ENCODE results near the gene PTGES. TPM values are rescaled to one million over a fixed set of nuclear protein-coding genes. Genes with fewer than 3 reads are reported as not detected.

PTGES gene
- total and polyA plus RNA-seq, 8 donors = 3.2 to 9.8 (median 6.1) TPM

GRCh38 chr9:129773262-129774048 is 20.6 kb upstream of the PTGES start:
- H3K27ac ChIP-seq = peak overlapping the region in 1 of 2 donors; percentile 74
- DNase-seq (peak in 2 of 4 donors; percentile 78 to 87), ATAC-seq (peak; percentile 56)
- H3K4me3 ChIP-seq = no peak overlapping the region
- H3K4me1 ChIP-seq = peaks cover 0 to 54% of the 10 kb centered on the region in 2 donors
- TF ChIP-seq, protein P1, sequence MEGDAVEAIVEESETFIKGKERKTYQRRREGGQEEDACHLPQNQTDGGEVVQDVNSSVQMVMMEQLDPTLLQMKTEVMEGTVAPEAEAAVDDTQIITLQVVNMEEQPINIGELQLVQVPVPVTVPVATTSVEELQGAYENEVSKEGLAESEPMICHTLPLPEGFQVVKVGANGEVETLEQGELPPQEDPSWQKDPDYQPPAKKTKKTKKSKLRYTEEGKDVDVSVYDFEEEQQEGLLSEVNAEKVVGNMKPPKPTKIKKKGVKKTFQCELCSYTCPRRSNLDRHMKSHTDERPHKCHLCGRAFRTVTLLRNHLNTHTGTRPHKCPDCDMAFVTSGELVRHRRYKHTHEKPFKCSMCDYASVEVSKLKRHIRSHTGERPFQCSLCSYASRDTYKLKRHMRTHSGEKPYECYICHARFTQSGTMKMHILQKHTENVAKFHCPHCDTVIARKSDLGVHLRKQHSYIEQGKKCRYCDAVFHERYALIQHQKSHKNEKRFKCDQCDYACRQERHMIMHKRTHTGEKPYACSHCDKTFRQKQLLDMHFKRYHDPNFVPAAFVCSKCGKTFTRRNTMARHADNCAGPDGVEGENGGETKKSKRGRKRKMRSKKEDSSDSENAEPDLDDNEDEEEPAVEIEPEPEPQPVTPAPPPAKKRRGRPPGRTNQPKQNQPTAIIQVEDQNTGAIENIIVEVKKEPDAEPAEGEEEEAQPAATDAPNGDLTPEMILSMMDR (IDR thresholded peaks at IDR 0.05) = no peak
- intact Hi-C loops (cut with DNase I) = no loop called here
- H3K9me3 ChIP-seq = no peaks in the 10 kb centered on the region
- H3K27me3 ChIP-seq = no peaks in the 10 kb centered on the region
- H3K36me3 ChIP-seq = no peaks in the 10 kb centered on the region

DNA sequence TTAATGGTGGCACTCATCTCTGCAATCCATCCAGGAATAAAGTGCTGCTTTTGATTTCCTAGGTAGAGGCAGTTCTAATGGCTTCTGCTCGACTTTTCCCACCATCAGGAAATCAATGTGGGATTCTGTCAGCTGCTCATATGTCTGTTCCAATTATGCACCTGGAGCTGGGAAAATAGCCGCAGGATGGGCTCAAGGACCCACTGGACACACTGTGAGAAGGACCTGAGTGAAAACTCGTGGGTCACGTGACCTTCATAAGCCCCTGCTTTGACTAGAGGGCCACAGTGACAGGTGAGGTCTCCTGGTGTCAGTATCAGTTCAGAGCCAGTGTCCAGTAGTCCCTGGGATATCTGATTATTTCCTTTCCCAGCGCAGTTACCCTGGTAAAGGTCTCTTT is 17.9 kb upstream of the PTGES start:
- intact Hi-C loops (cut with DNase I) = no loop called here
- no peak overlapping the region for H3K4me3 ChIP-seq
- no peak for ATAC-seq
- peaks cover 0 to 31% of the 10 kb centered on the region in 2 donors for H3K4me1 ChIP-seq
- TF ChIP-seq, protein P1 (IDR thresholded peaks at IDR 0.05) = no peak
- no peaks in the 10 kb centered on the region for H3K27me3 ChIP-seq
- no peaks in the 10 kb centered on the region for H3K36me3 ChIP-seq
- H3K9me3 ChIP-seq = no peaks in the 10 kb centered on the region
- no peak for DNase-seq
- H3K27ac ChIP-seq = no peak overlapping the region

DNA sequence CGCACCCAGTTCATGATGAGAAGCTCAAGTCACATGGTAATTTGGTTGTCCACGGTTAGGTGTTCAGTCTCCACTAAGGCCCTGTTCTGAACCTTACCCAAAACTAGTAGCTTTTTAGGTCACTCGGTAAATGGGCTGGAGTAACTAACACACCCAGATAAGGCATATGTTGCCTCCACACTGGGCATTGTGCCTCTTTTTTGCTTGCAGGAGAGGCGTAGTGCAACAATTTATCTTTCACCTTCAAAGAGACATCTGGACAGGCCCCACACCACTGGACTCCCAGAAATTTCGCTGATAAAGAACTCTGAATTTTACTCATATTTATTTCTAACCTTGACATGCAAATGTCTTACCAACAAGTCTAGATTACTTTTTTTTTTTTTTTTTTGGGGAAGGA is 16.8 kb upstream of the PTGES start:
- TF ChIP-seq, protein P1 (IDR thresholded peaks at IDR 0.05) = no peak
- H3K27me3 ChIP-seq = no peaks in the 10 kb centered on the region
- DNase-seq (no peak), ATAC-seq (no peak)
- H3K4me1 ChIP-seq = peaks cover 0 to 21% of the 10 kb centered on the region in 2 donors
- no peaks in the 10 kb centered on the region for H3K36me3 ChIP-seq
- no peak overlapping the region for H3K27ac ChIP-seq
- intact Hi-C loops (cut with DNase I) = no loop called here
- H3K4me3 ChIP-seq = no peak overlapping the region
- H3K9me3 ChIP-seq = no peaks in the 10 kb centered on the region

DNA sequence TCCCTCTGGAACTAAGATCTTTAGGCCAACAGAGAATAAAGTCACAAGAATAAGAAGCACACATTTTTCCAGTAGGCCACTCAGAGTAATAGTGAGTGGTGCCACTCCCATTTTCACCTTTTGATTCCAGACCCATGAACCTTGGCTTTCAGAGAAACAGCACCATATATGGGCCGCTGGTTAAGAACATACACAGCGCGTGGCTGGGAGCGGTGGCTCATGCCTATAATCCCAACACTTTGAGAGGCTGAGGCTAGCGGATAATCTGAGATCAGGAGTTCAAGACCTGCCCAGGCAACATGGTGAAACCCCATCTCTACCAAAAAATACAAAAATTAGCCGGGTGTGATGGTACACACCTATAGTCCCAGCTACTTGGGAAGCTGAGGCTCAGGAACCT is 15.6 kb upstream of the PTGES start:
- H3K27ac ChIP-seq = no peak overlapping the region
- ATAC-seq = no peak
- intact Hi-C loops (cut with DNase I) = no loop called here
- DNase-seq = no peak
- no peaks in the 10 kb centered on the region for H3K9me3 ChIP-seq
- H3K4me3 ChIP-seq = no peak overlapping the region
- TF ChIP-seq, protein P1 (IDR thresholded peaks at IDR 0.05) = no peak
- H3K36me3 ChIP-seq = no peaks in the 10 kb centered on the region
- H3K27me3 ChIP-seq = no peaks in the 10 kb centered on the region
- peaks cover 0 to 11% of the 10 kb centered on the region in 2 donors for H3K4me1 ChIP-seq

DNA sequence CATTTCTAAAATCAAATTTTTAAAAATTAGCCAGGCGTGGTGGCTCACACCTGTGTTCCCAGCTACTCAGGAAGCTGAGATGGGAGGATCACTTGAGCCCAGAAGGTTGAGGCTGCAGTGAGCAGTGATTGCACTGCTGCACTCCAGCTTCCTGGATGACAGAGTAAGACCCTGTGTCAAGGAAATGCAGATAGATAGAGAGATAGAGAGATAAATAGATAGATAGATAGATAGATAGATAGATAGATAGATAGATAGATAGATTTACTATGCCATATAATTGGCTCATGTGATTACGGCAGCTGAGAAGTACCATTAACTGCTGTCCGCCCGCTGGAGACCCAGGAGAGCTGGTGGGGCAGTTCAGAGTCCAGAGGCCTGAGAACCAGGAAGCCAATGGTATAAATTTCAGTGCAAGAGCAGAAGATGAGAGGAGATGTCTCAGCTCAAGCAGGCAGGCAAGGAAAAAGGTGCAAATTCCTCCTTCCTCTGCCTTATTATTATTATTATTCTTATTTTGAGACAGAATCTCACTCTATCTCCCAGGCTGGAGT is 13.0 kb upstream of the PTGES start:
- no peak for DNase-seq
- intact Hi-C loops (cut with DNase I) = no loop called here
- TF ChIP-seq, protein P1 (IDR thresholded peaks at IDR 0.05) = no peak
- H3K4me1 ChIP-seq = peaks cover 7 to 20% of the 10 kb centered on the region in 2 donors
- ATAC-seq = no peak
- no peak overlapping the region for H3K27ac ChIP-seq
- H3K27me3 ChIP-seq = no peaks in the 10 kb centered on the region
- no peak overlapping the region for H3K4me3 ChIP-seq
- H3K9me3 ChIP-seq = no peaks in the 10 kb centered on the region
- no peaks in the 10 kb centered on the region for H3K36me3 ChIP-seq

Data from left lung (tissue), 10 donors.